ENCODE data around the gene LLCFC1. TPM values are rescaled to one million over a fixed set of nuclear protein-coding genes. Genes with fewer than 3 reads are reported as not detected.

Gene LLCFC1
- total RNA-seq, 1 experiment from 2014 or later, result not detected

DNA sequence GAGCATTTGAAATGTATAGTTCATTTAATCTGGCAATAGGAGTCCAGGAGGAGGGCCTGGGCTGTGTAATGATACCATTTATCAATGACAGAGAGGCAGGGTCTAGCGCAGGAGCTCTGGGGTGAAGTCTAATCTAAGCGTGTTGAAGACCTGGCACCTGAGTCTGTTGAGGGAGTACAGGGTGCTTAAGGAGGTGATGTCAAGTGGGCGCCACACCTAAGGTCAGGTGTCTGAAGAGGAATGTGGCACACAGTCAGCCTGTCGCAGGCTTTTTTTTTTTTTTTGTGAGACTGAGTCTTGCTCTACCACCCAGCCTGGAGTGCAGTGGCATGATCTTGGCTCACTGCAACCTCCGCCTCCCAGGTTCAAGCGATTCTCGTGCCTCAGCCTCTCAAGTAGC, 2.3 kb downstream of the LLCFC1 start:
- Histone ChIP-seq H3K4me1 (replicated peaks) (no peaks in the 10 kb centered on the region), H3K36me3 (no peaks in the 10 kb centered on the region), H3K27me3 (replicated peaks) (no peaks in the 10 kb centered on the region), H3K9me3 (replicated peaks) (no peaks in the 10 kb centered on the region), H3K4me3 (no peak overlapping the region), H3K27ac (no peak overlapping the region)
- DNase-seq (ENCODE audit: low read depth in 1 of 2, low spot score in 2 of 2), result no peak

DNA sequence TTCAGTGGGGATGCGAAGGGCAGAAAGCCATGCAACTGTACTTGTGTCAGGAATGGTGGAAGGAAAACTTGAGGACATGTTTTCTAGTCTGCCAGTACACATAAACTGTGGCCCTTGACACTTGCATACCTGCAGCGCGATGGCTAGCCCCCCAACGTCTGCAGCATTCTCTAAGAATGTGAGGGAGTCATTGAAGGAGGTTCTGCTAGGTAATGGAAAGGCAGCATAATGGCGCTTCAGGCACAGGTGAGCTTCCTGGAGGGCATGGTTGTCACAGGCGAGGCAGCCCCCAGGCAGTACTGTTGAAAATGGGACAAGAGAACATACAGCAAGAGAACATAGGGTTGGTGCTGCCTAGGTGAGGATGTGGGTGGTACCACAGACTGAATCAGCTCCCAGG, 3.5 kb downstream of the LLCFC1 start:
- H3K27me3 ChIP-seq (replicated peaks), result no peaks in the 10 kb centered on the region
- H3K9me3 ChIP-seq (replicated peaks), result no peaks in the 10 kb centered on the region
- no peaks in the 10 kb centered on the region for H3K4me1 ChIP-seq (replicated peaks)
- no peak overlapping the region for H3K27ac ChIP-seq
- no peaks in the 10 kb centered on the region for H3K36me3 ChIP-seq
- H3K4me3 ChIP-seq, result no peak overlapping the region
- DNase-seq (ENCODE audit: low read depth in 1 of 2, low spot score in 2 of 2), result no peak

DNA sequence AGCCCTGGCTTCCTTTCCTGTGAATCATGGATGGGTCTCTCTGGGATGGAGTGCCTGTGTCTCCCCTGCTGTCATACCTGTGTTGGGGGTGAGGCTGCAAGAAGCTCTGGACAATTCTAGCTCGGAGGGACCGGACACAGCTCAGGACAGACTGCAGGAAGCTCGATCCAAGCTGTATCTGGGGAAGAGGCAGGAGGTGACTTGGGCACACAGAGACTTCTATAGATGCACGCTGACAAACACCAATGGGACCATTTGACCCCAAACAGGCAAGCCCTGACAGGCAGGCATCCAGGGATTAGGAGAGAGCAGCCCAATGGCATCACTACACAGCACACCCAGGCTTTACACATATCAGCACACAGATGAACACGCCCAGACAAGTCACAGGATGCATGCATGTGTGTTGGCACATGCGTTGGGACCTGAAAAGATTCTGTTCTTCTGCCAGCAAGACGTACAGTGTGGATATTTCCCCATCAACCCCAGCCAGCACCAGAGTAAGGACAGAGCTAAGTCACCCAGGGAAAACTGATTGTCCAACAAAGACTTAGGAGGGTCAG, 4.5 kb downstream of the LLCFC1 start:
- Histone ChIP-seq H3K4me1 (replicated peaks) (no peaks in the 10 kb centered on the region), H3K9me3 (replicated peaks) (no peaks in the 10 kb centered on the region), H3K27me3 (replicated peaks) (no peaks in the 10 kb centered on the region), H3K36me3 (no peaks in the 10 kb centered on the region), H3K4me3 (no peak overlapping the region), H3K27ac (no peak overlapping the region)
- DNase-seq (ENCODE audit: low read depth in 1 of 2, low spot score in 2 of 2), result no peak

DNA sequence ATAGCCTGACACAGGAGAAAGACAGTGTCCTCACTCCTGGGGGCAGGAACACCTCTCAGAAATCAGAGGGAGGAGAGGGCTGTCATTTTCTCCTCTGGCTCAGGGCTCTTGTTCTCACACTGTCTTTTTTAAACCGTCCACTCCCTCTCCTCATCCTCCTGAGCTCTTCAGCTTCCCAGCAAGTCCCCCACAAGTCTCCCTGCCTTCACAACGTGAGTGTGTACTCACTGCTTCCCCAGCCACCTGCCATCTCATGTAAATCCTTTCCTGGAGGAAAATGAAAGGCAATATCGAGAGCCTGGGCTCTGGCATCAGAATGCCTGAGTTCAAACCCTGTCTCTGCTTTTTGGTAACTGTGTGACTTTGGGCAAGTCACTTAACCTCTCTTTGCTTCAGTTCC, 5.7 kb downstream of the LLCFC1 start:
- no peaks in the 10 kb centered on the region for H3K9me3 ChIP-seq (replicated peaks)
- H3K4me1 ChIP-seq (replicated peaks), result no peaks in the 10 kb centered on the region
- DNase-seq (ENCODE audit: low read depth in 1 of 2, low spot score in 2 of 2), result no peak
- no peaks in the 10 kb centered on the region for H3K27me3 ChIP-seq (replicated peaks)
- H3K36me3 ChIP-seq, result no peaks in the 10 kb centered on the region
- H3K27ac ChIP-seq, result no peak overlapping the region
- H3K4me3 ChIP-seq, result no peak overlapping the region

DNA sequence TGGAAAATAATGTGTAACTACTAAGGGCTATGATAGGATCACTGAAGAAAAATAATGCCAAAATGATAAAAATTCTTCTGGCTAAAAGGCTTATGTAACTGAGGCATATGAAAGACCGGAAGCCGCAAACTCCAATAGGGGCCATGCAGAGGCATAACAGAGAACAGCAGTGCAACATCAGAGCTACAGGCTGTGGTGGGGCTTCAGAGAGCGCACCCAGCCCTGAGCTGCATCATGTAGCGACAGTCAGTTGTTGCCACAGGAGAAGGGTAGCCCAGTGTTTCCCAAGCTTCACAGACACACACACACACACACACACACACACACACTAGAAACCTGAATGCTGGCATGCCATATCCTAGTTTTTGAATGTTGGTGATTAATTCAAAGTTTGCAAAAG, 9.3 kb downstream of the LLCFC1 start:
- H3K4me1 ChIP-seq (replicated peaks), result no peaks in the 10 kb centered on the region
- DNase-seq (ENCODE audit: low read depth in 1 of 2, low spot score in 2 of 2), result no peak
- no peaks in the 10 kb centered on the region for H3K27me3 ChIP-seq (replicated peaks)
- H3K27ac ChIP-seq, result no peak overlapping the region
- H3K4me3 ChIP-seq, result no peak overlapping the region
- H3K9me3 ChIP-seq (replicated peaks), result no peaks in the 10 kb centered on the region
- no peaks in the 10 kb centered on the region for H3K36me3 ChIP-seq

DNA sequence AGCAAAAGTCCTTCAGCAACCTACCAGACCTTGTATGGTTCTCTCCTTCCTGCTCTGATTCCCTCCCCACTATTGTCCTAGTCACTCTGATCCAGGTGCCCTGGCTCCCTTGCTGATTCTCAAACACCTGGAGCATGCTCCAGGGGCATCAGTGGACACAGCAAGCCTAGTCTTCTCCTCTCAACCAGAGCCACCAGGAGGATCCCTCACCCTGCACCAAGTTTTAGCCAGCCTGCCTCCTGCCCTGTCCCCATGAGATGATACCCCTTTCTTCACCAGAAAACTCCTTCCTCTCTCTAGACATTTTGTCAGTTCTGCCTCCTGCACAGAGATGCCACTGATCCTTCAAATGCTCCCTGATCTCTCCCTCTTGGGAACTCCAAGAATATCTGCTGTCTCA, 11.0 kb downstream of the LLCFC1 start:
- no peak for DNase-seq (ENCODE audit: low read depth in 1 of 2, low spot score in 2 of 2)
- H3K27me3 ChIP-seq (replicated peaks), result no peaks in the 10 kb centered on the region
- no peak overlapping the region for H3K27ac ChIP-seq
- no peaks in the 10 kb centered on the region for H3K36me3 ChIP-seq
- no peaks in the 10 kb centered on the region for H3K4me1 ChIP-seq (replicated peaks)
- H3K9me3 ChIP-seq (replicated peaks), result no peaks in the 10 kb centered on the region
- no peak overlapping the region for H3K4me3 ChIP-seq

DNA sequence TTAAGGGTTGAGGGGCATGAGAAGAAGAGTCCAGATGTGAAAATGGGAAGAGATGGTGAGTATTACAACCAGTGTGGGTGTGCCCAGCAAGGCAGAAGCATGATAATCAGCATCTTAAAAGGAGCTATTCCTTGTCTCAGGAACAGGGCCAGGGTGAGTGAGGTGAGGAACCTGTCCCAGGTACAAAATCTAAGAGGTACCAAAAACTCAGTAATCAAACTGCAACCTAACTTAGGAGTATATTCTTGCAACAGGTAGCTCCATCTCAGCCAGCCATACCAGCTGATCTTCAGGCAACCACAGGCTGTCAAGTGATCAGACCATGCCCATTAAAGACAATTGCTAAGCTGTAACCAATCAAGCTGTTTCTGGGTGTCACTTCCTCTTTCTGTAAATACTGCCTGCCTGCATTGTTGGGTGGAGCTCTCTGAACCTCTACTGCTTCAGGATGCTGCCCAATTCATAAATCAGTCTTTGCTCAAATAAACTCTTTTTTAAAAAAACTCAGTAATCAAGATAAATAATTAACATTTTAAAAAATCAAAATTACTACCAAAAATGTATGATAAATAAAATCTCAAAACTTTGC, 15.5 kb downstream of the LLCFC1 start:
- DNase-seq (ENCODE audit: low read depth in 1 of 2, low spot score in 2 of 2), result no peak
- H3K36me3 ChIP-seq, result no peaks in the 10 kb centered on the region
- no peak overlapping the region for H3K27ac ChIP-seq
- 0 out of 2 replicates have a peak, but pooled peaks cover 3% of the 10 kb centered on the region for H3K4me1 ChIP-seq (replicated peaks)
- H3K9me3 ChIP-seq (replicated peaks), result no peaks in the 10 kb centered on the region
- no peak overlapping the region for H3K4me3 ChIP-seq
- no peaks in the 10 kb centered on the region for H3K27me3 ChIP-seq (replicated peaks)

DNA sequence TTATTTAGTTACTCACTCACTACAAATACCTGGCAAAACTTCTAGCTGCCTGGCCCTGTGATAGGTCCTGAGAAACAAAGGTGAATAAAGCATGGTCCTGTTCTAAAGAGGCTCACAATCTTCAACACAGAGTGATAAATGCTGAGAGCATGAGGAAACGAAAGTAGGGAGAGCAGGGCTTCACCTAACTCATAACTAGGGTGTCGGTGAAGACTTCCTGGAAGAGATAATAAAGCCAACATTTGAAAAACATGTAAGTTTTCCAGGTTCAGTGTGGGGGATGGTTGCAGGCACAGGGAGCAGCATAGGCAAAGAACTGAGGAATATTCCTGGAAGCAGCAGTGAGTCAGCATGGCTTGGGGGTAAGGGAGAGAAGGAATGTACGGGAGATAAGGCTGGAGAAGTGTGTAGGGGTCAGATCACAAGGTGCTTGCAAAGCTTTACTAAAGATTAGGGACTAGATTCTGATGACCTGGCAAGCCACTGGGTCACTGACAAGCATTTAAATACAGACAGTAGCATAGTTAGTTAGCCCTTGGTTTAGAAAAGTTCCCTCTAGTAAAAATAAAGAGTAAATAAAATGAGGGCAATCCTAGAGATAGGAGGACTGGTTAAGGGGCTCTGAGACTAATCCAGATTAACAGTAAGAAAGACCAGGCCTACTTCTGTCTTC, 17.8 kb downstream of the LLCFC1 start:
- no peaks in the 10 kb centered on the region for H3K36me3 ChIP-seq
- 0 out of 2 replicates have a peak, but pooled peaks cover 3% of the 10 kb centered on the region for H3K4me1 ChIP-seq (replicated peaks)
- H3K27me3 ChIP-seq (replicated peaks), result no peaks in the 10 kb centered on the region
- H3K4me3 ChIP-seq, result no peak overlapping the region
- no peak for DNase-seq (ENCODE audit: low read depth in 1 of 2, low spot score in 2 of 2)
- no peak overlapping the region for H3K27ac ChIP-seq
- 0 out of 2 replicates have a peak, but pooled peaks cover 2% of the 10 kb centered on the region for H3K9me3 ChIP-seq (replicated peaks)

DNA sequence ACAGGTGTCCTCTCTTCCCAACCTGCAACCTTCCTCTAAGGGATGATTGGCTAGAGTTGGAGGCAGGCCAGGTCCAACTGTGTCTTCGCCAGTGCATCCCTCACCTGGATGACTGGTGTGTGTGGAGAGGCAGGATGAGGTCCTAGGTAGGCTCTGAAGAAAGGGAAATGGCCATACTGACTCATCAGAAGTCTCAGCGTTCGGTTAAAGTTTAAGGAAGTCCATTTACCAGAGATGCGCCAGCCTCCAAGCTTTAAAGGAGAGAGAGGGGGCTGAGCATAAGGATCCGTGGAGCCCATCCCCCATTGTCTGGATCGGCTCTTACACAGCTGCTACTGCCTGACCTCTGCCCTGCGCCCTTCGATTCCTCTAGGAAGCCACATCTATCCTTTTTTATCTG, 18.4 kb downstream of the LLCFC1 start:
- H3K4me3 ChIP-seq, result no peak overlapping the region
- DNase-seq (ENCODE audit: low read depth in 1 of 2, low spot score in 2 of 2), result no peak
- H3K9me3 ChIP-seq (replicated peaks), result 0 out of 2 replicates have a peak, but pooled peaks cover 2% of the 10 kb centered on the region
- H3K27ac ChIP-seq, result no peak overlapping the region
- H3K27me3 ChIP-seq (replicated peaks), result no peaks in the 10 kb centered on the region
- 0 out of 2 replicates have a peak, but pooled peaks cover 3% of the 10 kb centered on the region for H3K4me1 ChIP-seq (replicated peaks)
- no peaks in the 10 kb centered on the region for H3K36me3 ChIP-seq

DNA sequence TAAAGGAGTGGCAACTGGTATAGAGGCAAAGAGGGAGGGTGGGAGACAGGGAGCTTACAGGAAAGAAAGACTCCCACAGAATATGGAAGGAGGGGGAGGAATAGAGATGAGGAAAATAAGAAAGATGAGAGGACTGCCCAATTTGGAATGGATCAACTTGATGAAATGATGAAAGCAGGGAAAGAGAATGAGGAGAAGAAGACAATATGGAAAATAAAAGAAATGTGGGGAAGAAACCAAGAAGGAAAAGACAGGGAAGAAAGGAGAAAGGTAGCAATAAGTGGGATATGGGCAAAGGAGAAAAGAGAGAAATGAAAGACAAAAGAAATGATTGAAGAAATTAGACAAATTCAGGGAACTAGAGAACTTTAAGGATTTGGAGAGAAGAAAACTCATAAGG, 19.9 kb downstream of the LLCFC1 start:
- Histone ChIP-seq H3K9me3 (replicated peaks) (0 out of 2 replicates have a peak, but pooled peaks cover 2% of the 10 kb centered on the region), H3K27me3 (replicated peaks) (no peaks in the 10 kb centered on the region)

DNA sequence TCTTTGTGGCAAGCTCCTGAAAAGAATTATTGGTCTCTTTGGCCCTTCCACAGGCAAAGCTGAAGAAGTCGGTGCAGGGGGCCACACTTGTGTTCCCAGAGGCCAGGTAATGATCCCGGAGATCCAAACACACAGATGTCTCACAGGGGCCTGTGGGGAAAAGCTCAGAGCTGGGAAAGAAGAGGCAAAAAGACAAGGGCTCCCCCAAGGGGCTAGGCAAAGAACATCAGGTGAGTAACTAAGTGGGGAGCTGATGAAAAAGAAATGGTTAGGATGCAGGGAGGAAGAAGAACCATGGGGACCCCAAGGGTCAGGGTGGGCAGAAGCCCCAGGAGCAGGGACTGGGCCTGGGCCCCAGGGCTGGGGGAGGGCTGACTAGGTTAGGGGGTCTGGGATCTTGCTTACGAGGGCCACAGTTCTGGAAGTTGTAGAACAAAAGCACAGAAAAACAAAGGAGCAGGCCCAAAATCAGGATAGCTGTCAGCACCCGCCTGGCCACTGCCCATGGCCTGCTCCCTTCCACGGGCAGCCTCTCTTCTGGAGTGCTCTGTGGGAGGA, 21.8 kb downstream of the LLCFC1 start:
- no peaks in the 10 kb centered on the region for H3K36me3 ChIP-seq
- H3K4me3 ChIP-seq, result no peak overlapping the region
- no peak overlapping the region for H3K27ac ChIP-seq
- H3K9me3 ChIP-seq (replicated peaks), result 0 out of 2 replicates have a peak, but pooled peaks cover 2% of the 10 kb centered on the region
- H3K4me1 ChIP-seq (replicated peaks), result peaks cover 10% of the 10 kb centered on the region
- H3K27me3 ChIP-seq (replicated peaks), result no peaks in the 10 kb centered on the region
- no peak for DNase-seq (ENCODE audit: low read depth in 1 of 2, low spot score in 2 of 2)

More for the DNA sequence above, 19.9 kb downstream of the LLCFC1 start:
- no peak for DNase-seq (ENCODE audit: low read depth in 1 of 2, low spot score in 2 of 2)
- H3K4me3 ChIP-seq, result no peak overlapping the region
- H3K36me3 ChIP-seq, result no peaks in the 10 kb centered on the region
- no peak overlapping the region for H3K27ac ChIP-seq
- peaks cover 8% of the 10 kb centered on the region for H3K4me1 ChIP-seq (replicated peaks)

DNA sequence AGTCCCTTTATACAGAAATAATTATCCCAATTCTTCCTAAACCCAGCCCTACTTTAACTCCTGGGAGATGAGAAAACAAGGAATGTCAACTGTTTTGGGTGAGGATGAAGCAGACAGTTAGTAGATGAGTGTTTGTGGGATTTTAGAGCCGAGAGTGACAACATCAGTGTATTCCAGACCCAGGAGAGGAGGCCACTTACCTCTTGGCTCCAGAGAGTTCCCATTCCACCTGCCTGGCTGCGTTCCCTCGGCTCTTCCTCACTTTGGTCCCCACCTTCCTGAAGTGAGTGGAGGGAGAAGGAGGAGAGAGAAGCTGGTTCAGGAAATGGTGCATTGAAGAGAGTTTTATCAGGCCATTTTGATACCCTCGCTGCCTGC, 22.3 kb downstream of the LLCFC1 start:
- no peak overlapping the region for H3K4me3 ChIP-seq
- no peak overlapping the region for H3K27ac ChIP-seq
- no peaks in the 10 kb centered on the region for H3K36me3 ChIP-seq
- H3K4me1 ChIP-seq (replicated peaks), result peaks cover 10% of the 10 kb centered on the region
- no peaks in the 10 kb centered on the region for H3K27me3 ChIP-seq (replicated peaks)
- DNase-seq (ENCODE audit: low read depth in 1 of 2, low spot score in 2 of 2), result no peak
- H3K9me3 ChIP-seq (replicated peaks), result 0 out of 2 replicates have a peak, but pooled peaks cover 2% of the 10 kb centered on the region

DNA sequence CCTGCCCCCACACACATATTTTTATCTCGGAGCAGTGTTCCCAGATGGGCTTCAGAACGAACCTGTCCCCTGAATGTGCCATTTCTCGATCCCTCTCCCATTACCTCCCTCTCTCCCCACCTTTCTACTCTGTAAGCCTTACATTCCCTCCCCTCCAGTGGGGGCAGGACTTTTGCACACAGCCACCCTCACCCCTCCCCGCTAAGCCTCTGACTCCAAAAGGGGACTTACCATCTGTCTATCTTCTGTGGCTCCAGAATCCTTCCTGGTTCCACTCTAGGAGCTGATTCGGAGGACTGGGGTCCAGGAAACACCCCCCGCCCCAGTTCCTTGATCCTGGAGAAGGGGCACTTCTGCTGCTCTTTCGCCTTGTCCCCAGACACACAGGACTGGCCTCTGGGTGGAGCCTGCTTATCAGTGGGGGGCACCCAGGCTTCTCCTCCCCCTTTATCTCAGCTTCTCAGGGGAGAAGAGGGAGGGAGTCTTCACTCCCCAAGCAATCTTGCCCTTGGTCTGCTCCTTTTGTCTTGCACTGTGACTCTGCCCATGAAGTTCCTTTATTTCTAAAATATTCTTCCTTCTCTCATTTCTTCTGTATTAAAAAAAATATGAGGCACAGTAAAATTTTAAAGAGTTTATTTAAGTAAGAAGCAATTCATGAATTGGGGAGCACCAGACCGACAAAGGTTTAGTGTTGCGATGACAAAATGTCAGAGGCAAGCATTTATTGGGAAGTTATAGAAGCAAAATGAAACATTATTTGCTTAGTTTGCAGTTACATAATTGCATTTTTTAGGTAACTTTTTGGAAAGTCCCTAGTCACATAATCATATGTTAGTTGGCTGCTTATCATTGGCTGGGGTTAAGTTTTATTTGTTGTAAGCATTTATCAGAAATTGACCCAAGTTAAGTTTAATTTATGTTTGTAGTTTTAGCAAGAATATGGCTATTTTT, 23.0 kb downstream of the LLCFC1 start, which contains the start of gene KEL:
Gene KEL, minus strand, starts transcription at position 391 of the 954 bp plus-strand sequence. Its CDS starts 157 bp downstream, at position 234.
- DNase-seq (ENCODE audit: low read depth in 1 of 2, low spot score in 2 of 2), result no peak
- H3K9me3 ChIP-seq (replicated peaks), result 0 out of 2 replicates have a peak, but pooled peaks cover 2% of the 10 kb centered on the region
- H3K27ac ChIP-seq, result no peak within 1 kb of the TSS
- no peaks in the 10 kb centered on the region for H3K27me3 ChIP-seq (replicated peaks)
- no peak within 1 kb of the TSS for H3K4me3 ChIP-seq
- H3K36me3 ChIP-seq, result no peaks in the 10 kb centered on the region
- peaks cover 10% of the 10 kb centered on the region for H3K4me1 ChIP-seq (replicated peaks)
